PC-9 (cell line): ENCODE results near the gene HOXA4. TPM values are rescaled to one million over a fixed set of nuclear protein-coding genes. Genes with fewer than 3 reads are reported as not detected.

Experiments used
- BruUV-seq: library from RNA; stranded (reverse); fragments of 400-500 nt; replicated peaks from 2 replicates; lab custom pipeline; 2021; lab: Mats Ljungman, UMichigan
- CTCF ChIA-PET: fragments of 300-600 bp; sonication (Branson Sonifier 250); formaldehyde crosslinking; loops from one replicate; lab custom pipeline; 2022; ENCODE audit warnings: antibody characterized with exemption; lab: Charles Lee
- POLR2A ChIA-PET: fragments of 300-600 bp; sonication (Branson Sonifier 250); formaldehyde crosslinking; loops from one replicate; lab custom pipeline; 2022; ENCODE audit warnings: antibody characterized with exemption; ENCODE audit not compliant: unreplicated experiment; lab: Charles Lee
- DNase-seq, 2 experiments: peaks; one replicate each; pipeline versions ENCODE4 v3.0.0 to v3.0.0-alpha.2; 2015 to 2022; ENCODE audit warnings: mixed read lengths in 1 of 2
- H2AFZ ChIP-seq: fragments of 200-600 bp; sonication (generic); 2 replicates; pipeline ENCODE4 v1.8.1; 2017; ENCODE audit warnings: antibody characterized with exemption
- H3F3A ChIP-seq: fragments of 200-600 bp; sonication (generic); 2 replicates; pipeline ENCODE4 v1.8.1; 2017; ENCODE audit warnings: antibody characterized with exemption, mild to moderate bottlenecking, low read depth; ENCODE audit not compliant: insufficient read depth
- H3K27ac ChIP-seq: fragments of 200-600 bp; sonication (generic); 2 replicates; pipeline ENCODE4 v1.6.1; 2016; ENCODE audit warnings: mixed run types
- H3K27me3 ChIP-seq: fragments of 200-600 bp; sonication (generic); 2 replicates; pipeline ENCODE4 v1.6.1; 2016; ENCODE audit warnings: low read depth, mixed run types; ENCODE audit not compliant: insufficient read depth
- H3K36me3 ChIP-seq: fragments of 200-600 bp; sonication (generic); 2 replicates; pipeline ENCODE4 v1.6.1; 2016; ENCODE audit warnings: low read depth, mixed run types
- H3K4me1 ChIP-seq: fragments of 200-600 bp; sonication (generic); replicated peaks from 2 replicates; pipeline ENCODE4 v1.6.1; 2016; ENCODE audit warnings: mixed run types; ENCODE audit not compliant: insufficient read depth
- H3K4me2 ChIP-seq: fragments of 200-600 bp; sonication (generic); 2 replicates; pipeline ENCODE4 v1.6.1; 2017; ENCODE audit warnings: mixed run types
- H3K4me3 ChIP-seq: fragments of 200-600 bp; sonication (generic); 2 replicates; pipeline ENCODE4 v1.6.1; 2016; ENCODE audit warnings: mixed run types
- H3K79me2 ChIP-seq: fragments of 200-600 bp; sonication (generic); 2 replicates; pipeline ENCODE4 v1.6.1; 2017; ENCODE audit warnings: low read depth, mixed run types
- H3K9me2 ChIP-seq: fragments of 200-600 bp; sonication (generic); 2 replicates; pipeline ENCODE4 v1.8.1; 2017; ENCODE audit warnings: mild to moderate bottlenecking; ENCODE audit not compliant: insufficient read depth
- H3K9me3 ChIP-seq: fragments of 200-600 bp; sonication (generic); 2 replicates; pipeline ENCODE4 v1.8.1; 2016; ENCODE audit warnings: low read depth; ENCODE audit not compliant: insufficient read depth
- H4K20me1 ChIP-seq: fragments of 200-600 bp; sonication (generic); 2 replicates; pipeline ENCODE4 v1.8.1; 2017; ENCODE audit not compliant: insufficient read depth
- CTCF ChIP-seq: fragments of 200-600 bp; sonication (generic); conservative IDR thresholded peaks from 2 replicates; pipeline ENCODE4 v1.6.1; 2017; ENCODE audit warnings: mixed run types, antibody characterized with exemption, mild to moderate bottlenecking, moderate library complexity
- EZH2 ChIP-seq: fragments of 200-600 bp; sonication (generic); IDR thresholded peaks from 2 replicates; pipeline ENCODE4 v1.8.0; 2017; ENCODE audit warnings: antibody characterized with exemption, low read depth
- intact Hi-C: fragments of 100-400 bp; cut with micrococcal nuclease; formaldehyde crosslinking; loops from one replicate; pipeline ENCODE4 v1.10.0; 2022; ENCODE audit not compliant: unreplicated experiment
- total RNA-seq: library from RNA; stranded (reverse); gene quantifications from 2 replicates; pipeline ENCODE4 v1.2.3, GENCODE V29; 2021

HOXA4 gene
- total RNA-seq, 1 experiment from 2014 or later = not detected

DNA sequence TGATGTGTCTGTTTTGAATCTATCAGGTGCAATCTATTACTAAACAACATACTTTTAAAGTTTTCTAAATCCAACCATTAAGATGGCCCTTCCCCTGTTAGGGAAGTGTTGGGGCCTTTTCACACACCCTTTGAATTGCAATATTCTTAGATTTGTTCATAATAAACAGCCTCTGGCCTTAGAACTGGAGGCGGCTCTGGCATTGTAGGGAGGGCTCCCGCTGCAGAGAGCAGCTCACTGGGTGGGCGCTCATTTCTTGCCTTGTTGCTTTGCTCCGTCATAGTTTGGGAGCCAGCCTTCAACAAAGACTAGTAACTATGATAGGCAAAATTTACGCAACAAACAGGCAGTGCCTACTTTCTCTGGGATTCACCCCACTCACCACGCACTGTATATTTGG, 47.8 kb upstream of the HOXA4 start:
- Histone ChIP-seq H3K4me3 (no peak overlapping the region), H3K79me2 (no peaks in the 10 kb centered on the region), H3F3A (peaks cover 12% of the 10 kb centered on the region; the same call in 1 of the 2 replicates), H3K4me2 (no peak overlapping the region), H3K9me3 (no peaks in the 10 kb centered on the region), H3K9me2 (no peaks in the 10 kb centered on the region), H2AFZ (no peak overlapping the region), H3K4me1 (peaks cover 3% of the 10 kb centered on the region), H3K27me3 (no peaks in the 10 kb centered on the region), H3K36me3 (no peaks in the 10 kb centered on the region), H3K27ac (no peak overlapping the region), H4K20me1 (no peaks in the 10 kb centered on the region)
- no TSS peak for BruUV-seq
- intact Hi-C loops = no loop called here
- TF ChIP-seq EZH2 (no peak), CTCF (no peak)
- POLR2A ChIA-PET = no interaction called here
- CTCF ChIA-PET = interaction anchor here (0.5 to 0.7 kb wide), 2 partner anchors 113 to 806 kb away, joined by 3 read pairs; no protein-coding TSS in a partner anchor
- no peak for DNase-seq

DNA sequence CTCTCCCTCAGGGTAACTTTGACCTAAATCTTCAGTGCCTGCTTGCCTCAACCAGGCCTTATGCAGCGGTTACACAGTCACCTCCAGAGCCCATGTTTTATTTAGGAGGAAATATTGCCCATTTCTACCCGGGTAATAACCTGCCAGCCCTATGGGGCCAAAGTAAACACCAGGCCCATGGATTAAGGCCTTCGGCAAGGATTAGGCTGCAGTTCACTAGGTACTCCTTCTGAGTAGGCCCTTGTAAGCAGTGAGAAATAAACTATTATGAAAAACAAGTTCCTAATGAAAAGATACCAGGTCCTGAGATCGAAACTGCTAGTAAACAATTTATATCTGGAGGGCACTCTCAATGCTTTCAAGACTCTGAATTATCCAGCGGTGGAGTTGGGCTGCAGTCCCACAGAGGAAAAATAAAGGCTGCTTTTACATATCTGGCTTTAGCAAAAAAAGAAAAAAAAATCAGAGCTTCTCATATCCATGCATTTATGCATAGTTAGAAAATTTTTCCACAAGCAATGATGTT, 47.3 kb upstream of the HOXA4 start:
- no peak for DNase-seq
- POLR2A ChIA-PET = no interaction called here
- no peaks in the 10 kb centered on the region for H3K79me2 ChIP-seq

GRCh38 chr7:27176962-27177794, 46.6 kb upstream of the HOXA4 start:
- intact Hi-C loops = no loop called here
- H3K27me3 ChIP-seq = no peaks in the 10 kb centered on the region
- H3K27ac ChIP-seq = no peak overlapping the region
- DNase-seq = no peak
- peaks cover 12% of the 10 kb centered on the region; the same call in 1 of the 2 replicates for H3F3A ChIP-seq
- H3K4me3 ChIP-seq = no peak overlapping the region
- H3K9me3 ChIP-seq = no peaks in the 10 kb centered on the region
- H3K4me1 ChIP-seq = no peaks in the 10 kb centered on the region
- ChIA-PET POLR2A (no interaction called here), CTCF (interaction anchor here (0.6 to 1.0 kb wide), 2 partner anchors 19 to 320 kb away, joined by 3 read pairs; no protein-coding TSS in a partner anchor)
- BruUV-seq = no TSS peak
- H3K4me2 ChIP-seq = no peak overlapping the region
- no peaks in the 10 kb centered on the region for H3K36me3 ChIP-seq
- no peak overlapping the region for H2AFZ ChIP-seq
- no peaks in the 10 kb centered on the region for H3K9me2 ChIP-seq
- no peaks in the 10 kb centered on the region for H3K79me2 ChIP-seq
- TF ChIP-seq CTCF (no peak), EZH2 (no peak)
- H4K20me1 ChIP-seq = no peaks in the 10 kb centered on the region

More for the DNA sequence above, 47.3 kb upstream of the HOXA4 start:
- no peaks in the 10 kb centered on the region for H3K9me3 ChIP-seq
- CTCF ChIA-PET = no interaction called here
- no peaks in the 10 kb centered on the region for H4K20me1 ChIP-seq
- no TSS peak for BruUV-seq
- H2AFZ ChIP-seq = no peak overlapping the region
- no peak overlapping the region for H3K27ac ChIP-seq
- intact Hi-C loops = no loop called here
- H3K36me3 ChIP-seq = no peaks in the 10 kb centered on the region
- TF ChIP-seq EZH2 (no peak), CTCF (no peak)
- H3K27me3 ChIP-seq = no peaks in the 10 kb centered on the region
- no peaks in the 10 kb centered on the region for H3K4me1 ChIP-seq
- H3K4me3 ChIP-seq = no peak overlapping the region
- H3K4me2 ChIP-seq = no peak overlapping the region
- H3K9me2 ChIP-seq = no peaks in the 10 kb centered on the region
- peaks cover 12% of the 10 kb centered on the region; the same call in 1 of the 2 replicates for H3F3A ChIP-seq
